ENCODE data around the gene DHX34. TPM values are rescaled to one million over a fixed set of nuclear protein-coding genes. Genes with fewer than 3 reads are reported as not detected.
"Not testable (repeated sequence)": the region's sequence is repeated elsewhere in the genome, so short reads cannot be mapped to it uniquely, and the experiment has no call there.

Gene DHX34
- 10 to 100 TPM; 16.7 to 19.2 TPM for total RNA-seq

DNA sequence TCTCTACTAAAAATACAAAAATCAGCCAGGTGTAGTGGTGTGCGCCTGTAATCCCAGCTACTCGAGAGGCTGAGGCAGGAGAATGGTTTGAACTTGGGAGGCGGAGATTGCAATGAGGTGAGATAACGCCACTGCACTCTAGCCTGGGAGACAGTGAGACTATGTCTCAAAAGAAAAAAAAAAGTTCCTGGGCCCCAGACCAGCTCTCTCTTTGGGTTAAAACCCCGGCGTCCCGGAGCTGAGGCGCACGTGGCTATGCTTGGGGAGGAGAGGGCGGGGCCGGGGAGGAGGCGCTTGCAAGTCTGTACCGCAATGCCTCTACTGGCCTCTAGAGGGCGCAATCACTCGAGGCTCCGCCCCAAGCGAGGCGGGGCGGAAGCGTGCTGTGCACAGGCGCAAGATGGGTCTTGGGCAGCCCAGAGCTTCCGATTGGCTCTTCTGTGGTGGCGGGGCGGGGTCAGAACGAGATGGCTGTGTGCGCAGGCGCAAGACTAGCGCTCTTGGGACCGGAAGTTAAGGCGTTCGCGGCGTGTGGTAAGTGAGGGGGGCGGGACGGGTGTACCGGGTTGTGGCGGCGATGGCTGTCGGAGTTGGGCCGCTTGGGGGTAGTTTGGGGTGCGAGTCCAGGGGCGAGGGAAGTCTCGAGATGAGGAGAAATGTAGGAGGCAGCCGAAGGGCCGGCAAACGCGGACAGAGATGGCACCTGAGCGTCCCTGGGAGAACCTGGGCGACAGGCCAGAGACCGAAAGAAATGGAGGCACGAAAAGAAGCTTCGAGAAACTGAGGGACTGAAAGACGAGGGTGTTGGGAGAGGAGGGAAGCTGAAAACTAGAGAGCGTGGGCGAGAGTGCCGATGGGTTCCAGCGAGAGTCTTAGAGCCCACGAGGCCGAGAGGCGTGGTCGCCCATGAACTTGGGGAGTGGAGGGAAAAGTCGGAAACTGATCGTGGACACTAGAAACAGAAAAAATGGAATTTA, at the start of gene DHX34:
TSS of gene DHX34 (plus strand) at position 497 of the 977 bp plus-strand sequence. CDS start 3,716 bp downstream, outside the sequence.
- H3K9me3 Mint-ChIP-seq = peaks cover 0 to 3% of the 10 kb centered on the region in 2 donors
- peak; percentile 97 to 98 for ATAC-seq
- H3K36me3 Mint-ChIP-seq = peaks cover 19 to 32% of the 10 kb centered on the region in 2 donors
- H3K27ac Mint-ChIP-seq = peak within 1 kb of the TSS; percentile 95 to 98
- peak; percentile 98 to 100 for DNase-seq (ENCODE audit: low spot score in 2 of 2)

DNA sequence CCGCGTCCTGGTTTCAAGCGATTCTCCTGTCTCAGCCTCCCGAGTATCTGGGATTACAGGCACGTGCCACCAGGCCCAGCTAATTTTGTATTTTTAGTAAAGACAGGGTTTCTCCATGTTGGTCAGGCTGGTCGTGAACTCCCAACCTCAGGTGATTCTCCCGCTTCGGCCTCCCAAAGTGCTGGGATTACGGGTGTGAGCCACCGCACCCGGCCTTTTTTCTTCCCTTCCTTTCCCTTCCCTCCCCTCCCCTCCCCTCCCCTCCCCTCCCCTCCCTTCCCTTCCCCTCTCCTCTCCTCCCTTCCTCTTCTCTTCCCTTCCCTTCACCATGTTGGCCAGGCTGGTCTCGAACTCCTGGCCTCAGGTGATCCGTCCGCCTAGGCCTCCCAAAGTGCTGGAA, 48.2 kb upstream of the DHX34 start:
- not testable (repeated sequence) for H3K36me3 Mint-ChIP-seq; DNase-seq (ENCODE audit: low spot score in 2 of 2); H3K27ac Mint-ChIP-seq; H3K9me3 Mint-ChIP-seq; ATAC-seq

DNA sequence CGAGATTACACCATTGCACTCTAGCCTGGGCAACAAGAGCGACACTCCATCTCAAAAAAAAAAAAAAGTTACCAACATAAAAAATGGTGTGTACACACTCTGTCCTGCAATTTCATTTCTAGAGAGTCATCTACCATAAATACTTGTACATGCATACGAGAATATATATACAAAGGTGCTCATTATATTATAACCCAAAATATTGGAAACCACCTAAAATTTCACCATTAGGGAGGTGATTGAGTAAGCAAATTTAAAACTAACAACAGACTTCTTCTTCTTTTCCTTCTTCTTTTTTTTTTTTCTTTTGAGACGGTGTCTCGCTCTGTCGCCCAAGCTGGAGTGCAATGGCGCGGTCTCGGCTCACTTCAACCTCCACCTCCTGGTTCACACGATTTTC, 46.9 kb upstream of the DHX34 start:
- H3K9me3 Mint-ChIP-seq = no peaks in the 10 kb centered on the region
- DNase-seq (ENCODE audit: low spot score in 2 of 2) (no peak), ATAC-seq (no peak)
- H3K27ac Mint-ChIP-seq = no peak overlapping the region
- H3K36me3 Mint-ChIP-seq = no peaks in the 10 kb centered on the region

DNA sequence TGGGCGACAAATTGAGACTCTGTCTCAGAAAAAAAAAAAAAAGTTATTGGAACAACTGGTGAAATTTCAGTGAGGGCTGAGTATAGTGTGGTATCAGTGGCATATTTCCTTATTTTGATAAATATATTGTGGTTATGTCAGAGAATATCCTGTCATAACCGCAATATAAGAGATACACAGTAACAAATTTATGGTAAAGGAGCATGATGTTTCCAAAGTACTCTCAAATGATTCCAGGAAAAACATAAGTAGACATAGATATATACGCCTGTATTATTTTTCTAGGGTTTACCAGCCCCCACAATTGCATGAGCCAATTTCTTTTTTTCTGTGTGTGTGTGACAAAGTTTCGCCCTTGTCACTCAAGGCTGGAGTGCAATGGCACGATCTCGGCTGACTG, 45.1 kb upstream of the DHX34 start:
- no peak for ATAC-seq
- Mint-ChIP-seq H3K27ac (no peak overlapping the region), H3K36me3 (no peaks in the 10 kb centered on the region), H3K9me3 (no peaks in the 10 kb centered on the region)
- DNase-seq (ENCODE audit: low spot score in 2 of 2) = no peak

GRCh38 chr19:47305309-47305751, 43.8 kb upstream of the DHX34 start:
- Mint-ChIP-seq H3K9me3 (no peaks in the 10 kb centered on the region), H3K36me3 (no peaks in the 10 kb centered on the region)

DNA sequence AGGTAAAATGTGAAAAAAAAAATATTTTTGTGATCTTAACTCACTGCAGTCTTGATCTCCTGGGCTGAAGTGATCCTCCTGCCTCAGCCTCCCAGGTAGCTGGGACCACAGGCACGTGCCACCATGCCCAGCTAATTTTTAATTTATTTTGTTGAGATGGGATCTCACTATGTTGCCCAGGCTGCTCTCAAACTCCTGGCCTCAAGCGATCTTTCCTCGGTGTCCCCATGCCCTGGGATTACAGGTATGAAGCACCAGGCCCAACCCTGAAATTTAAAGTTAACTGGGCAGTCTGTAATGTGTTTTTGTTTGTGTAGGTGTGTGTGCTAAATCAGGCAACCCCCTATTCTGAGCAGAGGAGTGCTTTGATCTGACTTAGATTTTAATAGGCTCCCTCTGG, 42.8 kb upstream of the DHX34 start:
- ATAC-seq (no peak), DNase-seq (ENCODE audit: low spot score in 2 of 2) (no peak)
- Mint-ChIP-seq H3K36me3 (no peaks in the 10 kb centered on the region), H3K27ac (no peak overlapping the region), H3K9me3 (no peaks in the 10 kb centered on the region)

More at GRCh38 chr19:47305309-47305751, 43.8 kb upstream of the DHX34 start:
- ATAC-seq = no peak
- no peak overlapping the region for H3K27ac Mint-ChIP-seq
- peak in 1 of 2 donors; percentile 65 for DNase-seq (ENCODE audit: low spot score in 2 of 2)

- H3K27ac Mint-ChIP-seq = peak overlapping the region in 1 of 2 donors; percentile 50
- H3K9me3 Mint-ChIP-seq = no peaks in the 10 kb centered on the region
- no peak for DNase-seq (ENCODE audit: low spot score in 2 of 2)
- no peaks in the 10 kb centered on the region for H3K36me3 Mint-ChIP-seq
- no peak for ATAC-seq
Observed at GRCh38 chr19:47309038-47309437, 40.1 kb upstream of the DHX34 start.

DNA sequence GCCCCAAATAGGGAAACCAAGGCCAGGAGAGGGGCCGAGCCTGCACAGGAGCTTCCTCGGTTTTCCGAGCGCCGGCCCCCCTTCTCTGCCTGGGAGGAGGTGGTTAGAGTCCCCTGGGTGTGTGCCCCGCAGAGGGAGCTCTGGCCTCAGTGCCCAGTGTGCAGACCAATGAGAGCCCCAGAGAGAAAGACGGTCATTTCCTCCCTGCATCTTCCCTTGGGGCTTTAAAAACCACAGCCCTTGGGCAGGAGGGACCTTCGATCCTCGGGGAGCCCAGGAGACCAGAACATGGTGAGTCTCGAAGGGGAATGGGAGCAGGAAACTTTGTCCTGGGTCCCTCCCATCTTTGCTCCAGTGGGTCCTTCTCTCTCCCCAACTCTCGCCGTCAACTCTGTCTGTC, 39.5 kb upstream of the DHX34 start, which contains the start of gene C5AR1:
TSS of gene C5AR1 (plus strand) at position 254 of the 400 bp plus-strand sequence. CDS start at position 289, 35 bp downstream.
- ATAC-seq (no peak), DNase-seq (ENCODE audit: low spot score in 2 of 2) (no peak)
- H3K27ac Mint-ChIP-seq = peak within 1 kb of the TSS in 1 of 2 donors; percentile 50
- H3K36me3 Mint-ChIP-seq = no peaks in the 10 kb centered on the region
- no peaks in the 10 kb centered on the region for H3K9me3 Mint-ChIP-seq

DNA sequence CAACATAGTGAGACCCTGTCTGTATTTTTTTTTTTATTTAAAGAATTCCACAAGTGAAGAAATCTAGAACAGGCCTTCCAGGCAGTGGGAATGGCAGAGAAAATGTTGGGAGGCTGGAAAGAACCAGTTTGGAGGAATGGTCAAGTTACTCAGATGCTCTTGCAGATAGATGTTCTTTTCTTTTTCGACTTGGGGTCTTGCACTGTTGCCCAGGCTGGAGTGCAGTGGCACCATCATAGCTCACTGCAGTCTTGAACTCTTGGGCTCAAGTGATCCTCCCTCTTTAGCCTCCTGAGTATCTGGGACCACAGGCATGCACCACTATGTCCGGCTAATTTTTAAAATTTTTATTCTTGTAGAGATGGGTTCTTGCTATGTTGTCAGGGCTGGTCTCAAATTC, 38.8 kb upstream of the DHX34 start:
- Mint-ChIP-seq H3K9me3 (no peaks in the 10 kb centered on the region), H3K36me3 (no peaks in the 10 kb centered on the region), H3K27ac (no peak overlapping the region)
- no peak for DNase-seq (ENCODE audit: low spot score in 2 of 2)
- no peak for ATAC-seq

DNA sequence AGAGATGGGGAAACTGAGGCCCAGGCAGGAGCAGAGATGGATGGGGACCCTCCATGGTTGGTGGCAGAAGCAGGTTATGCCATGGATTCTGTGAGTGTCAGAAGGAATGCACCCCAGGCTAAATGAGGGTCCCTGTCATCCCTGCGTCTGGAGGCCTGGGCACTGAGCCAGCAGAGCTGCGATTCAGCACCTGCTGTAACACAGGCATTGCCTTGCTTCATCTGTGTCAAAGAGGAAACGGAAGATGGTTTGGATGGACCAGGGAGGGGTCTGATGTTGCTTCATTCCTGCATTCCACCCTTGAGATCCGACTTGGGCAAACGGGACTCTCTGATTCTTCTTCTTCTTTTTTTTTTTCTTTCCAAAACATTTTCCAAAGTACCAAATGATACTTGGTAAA, 38.3 kb upstream of the DHX34 start:
- Mint-ChIP-seq H3K9me3 (no peaks in the 10 kb centered on the region), H3K36me3 (no peaks in the 10 kb centered on the region), H3K27ac (peak overlapping the region in 1 of 2 donors; percentile 67)
- no peak for ATAC-seq
- DNase-seq (ENCODE audit: low spot score in 2 of 2) = no peak

GRCh38 chr19:47312366-47313006, 36.6 kb upstream of the DHX34 start:
- no peaks in the 10 kb centered on the region for H3K36me3 Mint-ChIP-seq
- no peak for DNase-seq (ENCODE audit: low spot score in 2 of 2)
- H3K27ac Mint-ChIP-seq = no peak overlapping the region
- no peak for ATAC-seq
- H3K9me3 Mint-ChIP-seq = no peaks in the 10 kb centered on the region

GRCh38 chr19:47313754-47314295, 35.3 kb upstream of the DHX34 start:
- no peak overlapping the region for H3K27ac Mint-ChIP-seq
- H3K9me3 Mint-ChIP-seq = no peaks in the 10 kb centered on the region
- DNase-seq (ENCODE audit: low spot score in 2 of 2) (no peak), ATAC-seq (no peak)
- H3K36me3 Mint-ChIP-seq = no peaks in the 10 kb centered on the region

DNA sequence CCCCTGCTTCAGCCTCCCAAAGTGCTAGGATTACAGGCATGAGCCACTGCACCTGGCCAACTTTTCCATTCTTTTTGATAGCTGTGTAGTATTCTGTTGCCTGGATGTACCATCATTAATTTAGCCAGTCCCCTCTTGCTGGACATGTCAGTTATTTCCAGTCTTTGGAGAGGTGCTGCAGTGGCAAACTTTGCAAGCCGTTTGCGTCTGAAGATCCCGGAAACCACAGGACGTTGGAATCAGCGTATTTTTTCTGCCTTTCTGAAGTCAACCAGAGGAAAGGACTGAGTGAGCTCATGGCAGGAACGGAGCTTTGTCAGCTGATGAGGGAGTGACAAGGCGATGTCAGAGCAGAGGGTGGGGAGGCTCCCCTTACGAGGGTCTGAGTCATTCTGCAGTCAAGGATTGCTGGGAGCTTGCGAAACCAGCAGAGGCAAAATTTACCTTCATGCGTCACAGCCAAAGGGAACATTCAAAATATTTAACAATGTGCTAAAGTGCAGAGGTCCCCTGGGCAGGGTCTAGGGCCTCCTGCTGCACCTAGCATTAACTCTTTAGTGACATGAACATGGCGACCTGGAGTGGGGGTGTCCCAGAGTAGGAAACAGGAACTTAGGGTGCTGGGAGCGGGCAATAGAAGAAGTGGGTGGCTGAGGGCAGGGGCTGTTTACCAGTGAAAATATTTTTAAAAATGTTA, 33.8 kb upstream of the DHX34 start:
- DNase-seq (ENCODE audit: low spot score in 2 of 2) (no peak), ATAC-seq (peak; percentile 63 to 98)
- Mint-ChIP-seq H3K36me3 (no peaks in the 10 kb centered on the region), H3K9me3 (no peaks in the 10 kb centered on the region), H3K27ac (peak overlapping the region in 1 of 2 donors; percentile 63)

DNA sequence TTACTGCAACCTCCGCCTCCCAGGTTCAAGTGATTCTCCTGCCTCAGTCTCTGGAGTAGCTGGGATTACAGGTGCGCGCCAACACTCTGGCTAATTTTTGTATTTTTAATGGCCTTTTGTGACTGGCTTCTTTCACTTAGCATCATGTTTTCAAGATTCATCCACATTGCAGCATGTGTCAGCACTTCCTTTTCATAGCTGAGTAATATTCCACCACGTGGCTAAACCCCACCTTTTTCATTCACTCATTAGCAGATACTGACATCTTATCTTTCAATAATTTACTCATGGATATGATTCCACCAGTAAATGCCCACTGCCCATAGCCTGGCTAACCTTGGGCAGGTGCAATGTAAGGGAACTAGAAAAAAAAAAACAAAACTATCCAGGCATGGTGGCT, 32.6 kb upstream of the DHX34 start:
- no peak overlapping the region for H3K27ac Mint-ChIP-seq
- no peaks in the 10 kb centered on the region for H3K9me3 Mint-ChIP-seq
- no peaks in the 10 kb centered on the region for H3K36me3 Mint-ChIP-seq
- DNase-seq (ENCODE audit: low spot score in 2 of 2) = no peak
- no peak for ATAC-seq

DNA sequence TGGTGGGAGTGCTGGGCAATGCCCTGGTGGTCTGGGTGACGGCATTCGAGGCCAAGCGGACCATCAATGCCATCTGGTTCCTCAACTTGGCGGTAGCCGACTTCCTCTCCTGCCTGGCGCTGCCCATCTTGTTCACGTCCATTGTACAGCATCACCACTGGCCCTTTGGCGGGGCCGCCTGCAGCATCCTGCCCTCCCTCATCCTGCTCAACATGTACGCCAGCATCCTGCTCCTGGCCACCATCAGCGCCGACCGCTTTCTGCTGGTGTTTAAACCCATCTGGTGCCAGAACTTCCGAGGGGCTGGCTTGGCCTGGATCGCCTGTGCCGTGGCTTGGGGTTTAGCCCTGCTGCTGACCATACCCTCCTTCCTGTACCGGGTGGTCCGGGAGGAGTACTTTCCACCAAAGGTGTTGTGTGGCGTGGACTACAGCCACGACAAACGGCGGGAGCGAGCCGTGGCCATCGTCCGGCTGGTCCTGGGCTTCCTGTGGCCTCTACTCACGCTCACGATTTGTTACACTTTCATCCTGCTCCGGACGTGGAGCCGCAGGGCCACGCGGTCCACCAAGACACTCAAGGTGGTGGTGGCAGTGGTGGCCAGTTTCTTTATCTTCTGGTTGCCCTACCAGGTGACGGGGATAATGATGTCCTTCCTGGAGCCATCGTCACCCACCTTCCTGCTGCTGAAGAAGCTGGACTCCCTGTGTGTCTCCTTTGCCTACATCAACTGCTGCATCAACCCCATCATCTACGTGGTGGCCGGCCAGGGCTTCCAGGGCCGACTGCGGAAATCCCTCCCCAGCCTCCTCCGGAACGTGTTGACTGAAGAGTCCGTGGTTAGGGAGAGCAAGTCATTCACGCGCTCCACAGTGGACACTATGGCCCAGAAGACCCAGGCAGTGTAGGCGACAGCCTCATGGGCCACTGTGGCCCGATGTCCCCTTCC, 28.9 kb upstream of the DHX34 start:
- ATAC-seq (no peak), DNase-seq (ENCODE audit: low spot score in 2 of 2) (no peak)
- Mint-ChIP-seq H3K9me3 (no peaks in the 10 kb centered on the region), H3K36me3 (no peaks in the 10 kb centered on the region), H3K27ac (peak overlapping the region in 1 of 2 donors; percentile 55)

DNA sequence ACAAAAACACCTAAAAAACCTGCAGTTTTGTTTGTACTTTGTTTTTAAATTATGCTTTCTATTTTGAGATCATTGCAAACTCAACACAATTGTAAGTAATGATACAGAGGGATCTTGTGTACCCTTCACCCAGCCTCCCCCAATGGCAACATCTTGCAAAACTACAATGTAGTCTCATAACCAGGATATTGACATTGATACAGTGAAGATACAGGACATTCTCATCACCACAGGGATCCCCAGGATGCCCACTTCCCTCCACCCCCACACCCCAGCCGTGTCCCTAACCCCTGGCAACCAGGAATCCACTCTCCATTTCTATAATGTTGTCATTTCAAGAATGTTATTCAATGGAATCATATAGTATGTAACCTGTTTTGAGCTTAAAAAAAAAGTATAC, 27.5 kb upstream of the DHX34 start:
- no peak for ATAC-seq
- DNase-seq (ENCODE audit: low spot score in 2 of 2) = no peak
- Mint-ChIP-seq H3K36me3 (no peaks in the 10 kb centered on the region), H3K27ac (no peak overlapping the region), H3K9me3 (no peaks in the 10 kb centered on the region)

Data from activated naive CD4-positive, alpha-beta T cell treated with anti-CD3 and anti-CD28 coated beads, Interleukin-2, amount 50 U/mL, for 72 hours (primary cell).